ENCODE measurements around the gene LRRC8A. TPM values are rescaled to one million over a fixed set of nuclear protein-coding genes. Genes with fewer than 3 reads are reported as not detected.

Gene LRRC8A
- total and polyA plus RNA-seq, 2 of the 4 experiments (the other 2 are of a cell fraction) = 42.8 to 60.9 TPM

- H3K18ac ChIP-seq (ENCODE audit: low read depth, low read length) = no peak overlapping the region
- no peaks in the 10 kb centered on the region for H3K4me1 ChIP-seq (ENCODE audit: control insufficient read depth, insufficient read depth, low read length)
- ATAC-seq (ENCODE audit: low read depth) (no peak), DNase-seq (no peak)
- H3K4me2 ChIP-seq (ENCODE audit: low read depth, low read length) = no peak overlapping the region
- ChIA-PET POLR2A (ENCODE audit: unreplicated experiment) (interaction anchor here (0.5 kb wide), 1 partner anchor 149 kb away, joined by 7 read pairs; no protein-coding TSS in a partner anchor), CTCF (interaction anchor here (0.9 to 1.3 kb wide), 2 partner anchors 66 to 67 kb away, joined by 3 read pairs; no protein-coding TSS in a partner anchor)
- intact Hi-C loops (cut with micrococcal nuclease) (loop anchor here (5.0 kb wide), 1 partner anchor 86 kb away; the partner anchor contains the start of genes DOLK and NUP188), dilution Hi-C loops (cut with HindIII; ENCODE audit: low sequenced_read_pairs, unreplicated experiment) (no loop called here), in situ Hi-C loops (cut with MboI; ENCODE audit: low sequenced_read_pairs) (no loop called here)
- peak overlapping the region; percentile 65 for H2AK9ac ChIP-seq (replicated peaks; ENCODE audit: low read depth, low read length, poor library complexity)
- H3K9me3 ChIP-seq (ENCODE audit: control insufficient read depth, insufficient read depth, low read length) = no peaks in the 10 kb centered on the region
- H2AK5ac ChIP-seq (ENCODE audit: low read depth, low read length) = peak overlapping the region; percentile 28
- no peak overlapping the region for H3K9ac ChIP-seq (ENCODE audit: low read depth, low read length)
- no peak overlapping the region for H2BK15ac ChIP-seq (ENCODE audit: low read depth, low read length)
- no peak overlapping the region for H3K14ac ChIP-seq (replicated peaks; ENCODE audit: low read depth, low read length)
- no peak overlapping the region for H3K23ac ChIP-seq (ENCODE audit: low read depth, low read length)
- no peak overlapping the region for H4K91ac ChIP-seq (ENCODE audit: insufficient read depth, low read depth, low read length)
- no peak overlapping the region for H4K8ac ChIP-seq (ENCODE audit: low read depth in 2 of 2, low read length in 2 of 2)
- no peak overlapping the region for H3K4me3 ChIP-seq (ENCODE audit: insufficient read depth, low read depth, low read length)
- BruUV-seq (replicated peaks) = no TSS peak
- no peak overlapping the region for H2BK5ac ChIP-seq (ENCODE audit: low read depth, low read length, poor library complexity, severe bottlenecking)
- no peak for TF ChIP-seq FOS (IDR thresholded peaks at IDR 0.05; ENCODE audit: low read depth, low read length)
- no peak for TF ChIP-seq MAZ (IDR thresholded peaks at IDR 0.05; ENCODE audit: borderline replicate concordance, low read depth, low read length)
- no peak for TF ChIP-seq MXI1 (IDR thresholded peaks at IDR 0.05; ENCODE audit: borderline replicate concordance, low read depth, low read length)
- no peak for TF ChIP-seq CTCF (conservative IDR thresholded peaks at IDR 0.05; ENCODE audit: low read depth, low read length)
- no peak for TF ChIP-seq RFX5 (IDR thresholded peaks at IDR 0.05; ENCODE audit: low read depth, low read length)
- no peak for TF ChIP-seq NFE2L2 (IDR thresholded peaks at IDR 0.05; ENCODE audit: low read depth, low read length)
- TF ChIP-seq RCOR1 (IDR thresholded peaks at IDR 0.05; ENCODE audit: insufficient replicate concordance, low read length) = no peak
- TF ChIP-seq ELK1 (IDR thresholded peaks at IDR 0.05; ENCODE audit: borderline replicate concordance, low read depth, low read length) = no peak
- no peak for TF ChIP-seq USF2 (IDR thresholded peaks at IDR 0.05; ENCODE audit: low read depth, low read length)
- no peak for TF ChIP-seq SMC3 (IDR thresholded peaks at IDR 0.05; ENCODE audit: low read depth, low read length)
- no peak for TF ChIP-seq RAD21 (IDR thresholded peaks at IDR 0.05; ENCODE audit: low read length)
- TF ChIP-seq CHD1 (IDR thresholded peaks at IDR 0.05; ENCODE audit: low read depth, low read length) = no peak
- TF ChIP-seq POLR2A (IDR thresholded peaks at IDR 0.05; ENCODE audit: low read depth, low read length) = no peak
- TF ChIP-seq BHLHE40 (IDR thresholded peaks at IDR 0.05; ENCODE audit: low read depth, low read length) = no peak
- no peak for TF ChIP-seq MAFK (IDR thresholded peaks at IDR 0.05; ENCODE audit: low read depth, low read length)
- TF ChIP-seq CEBPB (IDR thresholded peaks at IDR 0.05; ENCODE audit: low read depth, low read length) = no peak
- peaks cover 7 to 30% of the 10 kb centered on the region in 2 experiments; a peak in 3 of 4 replicates for H3K79me1 ChIP-seq (ENCODE audit: low read depth in 1 of 2, low read length in 2 of 2)
- WGBS, 2 experiments (ENCODE audit: extremely low coverage in 2 of 2, insufficient read length in 1 of 2) = 100% methylated on average over 3 of the region's 6 CpGs; no CpG with 5 or more reads in 1 of the 2 experiments
- H3K4ac ChIP-seq (ENCODE audit: low read depth, low read length) = no peak overlapping the region
- H3K36me3 ChIP-seq (ENCODE audit: control insufficient read depth, insufficient read depth, low read length) = no peaks in the 10 kb centered on the region; the same call in 1 of the 2 replicates
- no peaks in the 10 kb centered on the region for H3K27me3 ChIP-seq (ENCODE audit: control insufficient read depth, insufficient read depth, low read length)
- H2BK20ac ChIP-seq (ENCODE audit: low read depth, low read length) = no peak overlapping the region
- no peak overlapping the region for H4K5ac ChIP-seq (ENCODE audit: low read depth, low read length)
- H2BK120ac ChIP-seq (ENCODE audit: low read depth, low read length) = no peak overlapping the region
- 0 out of 2 replicates have a peak, but pooled peaks cover 3% of the 10 kb centered on the region for H3K9me1 ChIP-seq (ENCODE audit: insufficient read depth, low read length)
- no peak overlapping the region for H2AFZ ChIP-seq (replicated peaks; ENCODE audit: low read length, poor library complexity)
- H3K56ac ChIP-seq (ENCODE audit: extremely low read depth, insufficient read depth, low read length) = no peak overlapping the region
- H4K20me1 ChIP-seq (ENCODE audit: insufficient read depth, low read length) = no peaks in the 10 kb centered on the region
- no peak overlapping the region for H3K27ac ChIP-seq (ENCODE audit: insufficient read depth, low read length)
These were observed 20.4 kb upstream of the LRRC8A start for GRCh38 chr9:128861501-128861900.
